LNCaP clone FGC (cell line): ENCODE data around the gene SIPA1L3.

ENCODE experiments used
- DNase-seq: peaks from one replicate; pipeline ENCODE4 v3.0.0-alpha.2; 2011; ENCODE audit warnings: low read depth
- H3K4me3 ChIP-seq: 2 replicates; pipeline ENCODE4 v1.5.1; 2011; ENCODE audit warnings: mild to moderate bottlenecking, low read depth, low read length, control low read depth
- CTCF ChIP-seq: IDR thresholded peaks from 2 replicates; pipeline ENCODE4 v1.5.1; 2012; ENCODE audit warnings: mild to moderate bottlenecking; ENCODE audit not compliant: control insufficient read depth, insufficient read depth; ENCODE audit errors: extremely low read depth

The SIPA1L3 gene

GRCh38 chr19:38003438-38004185 is 96.6 kb downstream of the SIPA1L3 start:
- no peak for TF ChIP-seq CTCF
- H3K4me3 ChIP-seq: peak overlapping the region; percentile 44
- peak; percentile 72 for DNase-seq

GRCh38 chr19:38004186-38004520 is 97.1 kb downstream of the SIPA1L3 start:
- no peak for TF ChIP-seq CTCF
- peak overlapping the region; percentile 44 for H3K4me3 ChIP-seq
- DNase-seq: no peak

GRCh38 chr19:38004521-38005223 is 97.7 kb downstream of the SIPA1L3 start:
- DNase-seq: peak; percentile 87
- peak overlapping the region; percentile 44 for H3K4me3 ChIP-seq
- no peak for TF ChIP-seq CTCF

- DNase-seq: no peak
- H3K4me3 ChIP-seq: no peak overlapping the region
- no peak for TF ChIP-seq CTCF
Observed at GRCh38 chr19:38005224-38005614, 98.2 kb downstream of the SIPA1L3 start.

- no peak for TF ChIP-seq CTCF
- H3K4me3 ChIP-seq: no peak overlapping the region
- no peak for DNase-seq
Observed at GRCh38 chr19:38006361-38007045, 99.5 kb downstream of the SIPA1L3 start.

- no peak overlapping the region for H3K4me3 ChIP-seq
- DNase-seq: no peak
- no peak for TF ChIP-seq CTCF
Observed at GRCh38 chr19:38009650-38010242, 102.7 kb downstream of the SIPA1L3 start.
